GM21360 (cell line): ENCODE results near the gene HRH1.
A peak's percentile ranks its signal among the peaks of the same experiment; 100 is the strongest.
"Not testable (repeated sequence)": the region's sequence is repeated elsewhere in the genome, so short reads cannot be mapped to it uniquely, and the experiment has no call there.

Source experiments
- ATAC-seq: cut with Tn5 transposase; IDR thresholded peaks from one replicate; pipeline ENCODE4 v1.9.1; 2021; ENCODE audit warnings: mild to moderate bottlenecking, moderate library complexity; ENCODE audit not compliant: unreplicated experiment

The HRH1 gene

DNA sequence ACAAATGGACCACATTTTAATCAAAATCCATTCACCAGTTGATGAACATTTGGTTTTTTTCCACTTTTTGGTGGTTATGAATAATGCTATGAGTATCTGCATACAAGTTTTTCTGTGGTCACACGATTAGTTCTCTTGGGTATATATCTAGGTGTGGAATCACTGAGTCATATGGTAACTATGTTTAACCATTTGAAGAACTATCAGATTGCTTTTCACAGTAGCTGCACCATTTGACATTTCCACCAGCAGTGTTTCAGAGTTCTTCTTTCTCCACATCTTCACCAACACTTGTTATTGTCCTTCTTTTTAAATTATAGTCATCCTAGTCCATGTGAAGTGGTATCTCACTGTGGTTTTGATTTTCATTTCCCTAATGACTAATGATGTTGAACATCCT lies 84.6 kb downstream of the HRH1 start:
- ATAC-seq, result no peak

DNA sequence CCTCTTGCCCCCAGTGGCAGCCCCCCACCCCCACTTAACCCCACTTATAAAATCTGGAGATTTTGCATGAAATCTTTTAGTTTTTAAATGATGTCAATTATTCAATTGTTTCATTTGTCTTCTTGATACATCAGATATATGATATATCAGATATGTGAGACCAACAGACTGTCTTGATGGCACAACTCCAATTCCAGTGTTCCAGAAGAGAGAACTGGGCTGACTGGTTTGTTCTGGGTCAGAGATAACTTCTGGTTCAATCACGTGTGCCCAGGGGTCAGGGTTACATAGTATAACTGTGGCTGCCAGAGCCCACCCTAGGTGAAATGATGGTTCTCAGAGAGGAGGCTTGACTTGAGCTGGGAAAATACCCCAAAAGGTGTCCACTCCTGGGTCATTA lies 85.5 kb downstream of the HRH1 start:
- ATAC-seq, result no peak

DNA sequence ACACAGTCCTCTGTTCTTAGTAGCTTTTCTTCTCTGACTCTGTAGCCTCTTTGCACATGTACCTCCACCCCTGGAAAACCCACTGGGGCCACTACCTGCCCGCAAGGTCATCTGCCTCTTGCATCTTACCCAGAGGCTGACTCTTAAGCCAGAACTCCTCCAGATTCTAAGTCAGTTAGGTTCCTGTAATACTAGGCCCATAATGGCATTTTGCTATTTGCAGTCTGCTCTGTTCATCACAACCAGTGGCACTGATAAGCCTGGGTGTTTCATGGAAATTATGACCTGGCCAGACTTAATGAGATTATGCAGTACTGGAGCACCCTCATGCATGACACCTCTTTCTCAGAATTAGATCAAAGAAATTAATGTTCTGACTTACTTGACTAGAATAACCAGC lies 86.2 kb downstream of the HRH1 start:
- no peak for ATAC-seq

DNA sequence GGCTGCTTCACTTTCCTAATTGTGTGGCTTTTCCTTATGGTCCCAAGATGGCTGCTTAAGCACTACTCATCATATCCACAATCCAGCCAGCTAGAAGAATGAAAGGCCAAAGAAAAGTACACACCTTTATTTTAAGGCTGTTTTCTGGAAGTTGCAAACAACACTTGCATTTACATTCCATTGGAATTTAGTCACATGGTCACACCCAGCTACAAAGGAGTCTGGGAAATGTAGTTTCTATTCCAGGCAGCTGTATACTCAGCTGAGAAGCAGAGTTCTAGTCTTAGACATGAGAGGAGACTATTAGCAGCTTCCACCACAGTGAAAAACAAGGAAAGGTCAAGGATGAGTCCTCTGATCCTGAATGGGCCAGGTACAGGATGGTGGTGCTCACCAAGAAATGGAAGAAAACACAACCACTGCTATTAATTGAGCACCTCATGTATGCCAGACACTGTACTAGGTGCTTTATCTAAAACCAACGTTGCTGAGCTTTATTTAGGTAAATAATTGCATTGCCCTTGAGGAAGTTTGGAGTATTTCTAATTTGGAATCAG lies 89.9 kb downstream of the HRH1 start:
- ATAC-seq, result no peak

DNA sequence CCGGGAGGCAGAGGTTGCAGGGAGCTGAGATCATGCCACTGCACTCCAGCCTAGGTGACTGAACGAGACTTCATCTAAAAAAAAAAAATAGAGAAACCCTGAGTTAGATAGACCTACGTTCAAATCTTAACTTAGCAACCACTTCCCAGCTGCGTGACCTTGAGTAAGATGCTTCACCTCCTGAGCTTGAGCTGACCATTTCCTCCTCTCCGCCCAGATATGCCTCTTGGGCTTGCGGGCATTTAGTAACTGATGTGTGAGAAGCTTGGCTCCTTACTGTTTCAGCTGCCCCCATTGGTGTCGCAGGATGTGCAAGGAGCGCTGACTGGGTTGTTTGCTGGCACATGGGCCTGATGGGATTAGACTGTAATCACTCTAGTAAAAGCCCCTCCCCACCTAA lies 91.0 kb downstream of the HRH1 start:
- no peak for ATAC-seq

DNA sequence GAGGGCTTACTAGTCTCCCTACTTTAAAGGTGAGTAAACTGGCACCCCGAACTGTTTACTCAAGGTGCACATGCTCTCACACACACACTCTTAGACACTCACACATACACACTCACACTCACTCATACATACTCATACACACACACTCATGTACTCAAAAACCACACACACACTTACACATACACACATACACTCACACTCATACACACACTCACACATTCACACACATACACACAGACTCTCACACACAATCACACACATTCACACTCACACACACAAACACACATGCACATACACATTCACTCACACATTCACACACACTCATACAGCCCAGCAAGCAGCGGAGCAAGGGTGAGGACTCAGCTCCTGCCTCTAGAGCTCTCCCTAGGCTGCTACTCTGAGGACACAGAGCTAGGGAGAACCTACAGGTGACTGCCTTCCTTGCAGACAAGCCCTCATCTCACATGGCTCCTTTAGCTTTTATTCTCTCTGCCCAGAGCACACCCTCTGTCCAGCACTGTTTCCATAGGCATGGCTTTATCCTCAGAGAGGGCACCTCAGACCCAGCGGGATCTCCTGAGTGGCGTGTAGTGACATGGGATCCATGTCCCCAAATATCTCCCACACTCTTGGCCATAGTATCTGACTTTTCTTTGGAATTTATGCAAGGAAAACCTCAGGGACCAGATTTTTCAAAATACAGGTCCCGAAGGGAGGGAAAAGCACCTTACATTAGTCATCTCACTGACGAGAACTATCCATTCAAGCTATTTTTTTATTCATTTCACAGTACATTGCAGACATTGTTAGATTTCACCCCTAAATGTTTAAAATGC lies 91.8 kb downstream of the HRH1 start:
- ATAC-seq, result no peak

DNA sequence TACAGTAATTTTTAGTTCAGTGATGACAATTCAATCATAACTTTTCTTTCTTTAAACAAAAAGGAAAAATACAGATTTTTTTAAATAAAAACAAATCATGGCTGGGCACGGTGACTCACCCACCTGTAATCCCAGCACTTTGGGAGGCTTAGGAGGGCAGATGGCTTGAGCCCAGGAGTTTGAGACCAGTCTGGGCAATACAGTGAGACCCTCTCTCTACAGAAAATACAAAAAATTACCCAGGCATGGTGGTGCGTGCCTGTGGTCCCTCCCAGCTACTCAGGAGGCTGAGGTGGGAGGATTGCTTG lies 92.3 kb downstream of the HRH1 start:
- no peak for ATAC-seq

DNA sequence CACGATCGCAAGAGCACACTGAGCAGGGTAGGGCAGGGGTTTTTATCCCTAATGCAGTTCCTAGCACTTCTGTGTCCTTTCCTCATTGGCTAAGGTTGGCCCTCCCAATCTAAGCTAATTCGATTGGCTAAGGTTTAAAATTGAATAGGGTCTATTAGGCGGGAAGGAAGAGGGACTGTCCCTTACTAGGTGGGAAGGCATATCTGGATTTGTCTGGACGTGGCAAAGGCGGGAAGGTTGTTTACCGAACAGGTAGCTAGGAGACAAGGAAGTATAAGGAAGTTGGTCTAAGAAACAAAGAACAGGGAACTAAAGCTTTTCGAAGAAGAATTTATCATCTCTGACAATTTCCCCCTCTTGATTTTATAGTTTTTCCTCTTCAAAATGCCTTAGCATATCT lies 93.1 kb downstream of the HRH1 start:
- no peak for ATAC-seq

DNA sequence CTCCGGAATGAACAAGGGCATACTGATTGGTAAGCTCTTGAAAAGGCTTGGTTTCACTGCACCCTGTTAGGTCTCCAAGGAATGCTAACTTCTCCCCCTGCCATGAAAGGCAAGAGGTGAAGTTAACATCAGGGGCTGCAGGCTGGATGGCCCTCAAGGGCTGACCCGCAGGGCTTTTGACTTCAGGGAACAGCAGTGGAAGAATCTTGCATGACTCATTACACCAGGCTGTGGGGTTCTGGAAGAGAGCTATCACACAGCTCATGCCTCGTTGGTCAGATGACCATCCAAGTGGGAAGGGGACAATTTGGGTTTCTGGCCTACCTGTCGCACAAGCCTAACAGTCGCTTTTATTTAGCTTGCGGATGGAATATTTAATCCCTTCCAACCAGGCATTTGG lies 94.3 kb downstream of the HRH1 start:
- no peak for ATAC-seq

DNA sequence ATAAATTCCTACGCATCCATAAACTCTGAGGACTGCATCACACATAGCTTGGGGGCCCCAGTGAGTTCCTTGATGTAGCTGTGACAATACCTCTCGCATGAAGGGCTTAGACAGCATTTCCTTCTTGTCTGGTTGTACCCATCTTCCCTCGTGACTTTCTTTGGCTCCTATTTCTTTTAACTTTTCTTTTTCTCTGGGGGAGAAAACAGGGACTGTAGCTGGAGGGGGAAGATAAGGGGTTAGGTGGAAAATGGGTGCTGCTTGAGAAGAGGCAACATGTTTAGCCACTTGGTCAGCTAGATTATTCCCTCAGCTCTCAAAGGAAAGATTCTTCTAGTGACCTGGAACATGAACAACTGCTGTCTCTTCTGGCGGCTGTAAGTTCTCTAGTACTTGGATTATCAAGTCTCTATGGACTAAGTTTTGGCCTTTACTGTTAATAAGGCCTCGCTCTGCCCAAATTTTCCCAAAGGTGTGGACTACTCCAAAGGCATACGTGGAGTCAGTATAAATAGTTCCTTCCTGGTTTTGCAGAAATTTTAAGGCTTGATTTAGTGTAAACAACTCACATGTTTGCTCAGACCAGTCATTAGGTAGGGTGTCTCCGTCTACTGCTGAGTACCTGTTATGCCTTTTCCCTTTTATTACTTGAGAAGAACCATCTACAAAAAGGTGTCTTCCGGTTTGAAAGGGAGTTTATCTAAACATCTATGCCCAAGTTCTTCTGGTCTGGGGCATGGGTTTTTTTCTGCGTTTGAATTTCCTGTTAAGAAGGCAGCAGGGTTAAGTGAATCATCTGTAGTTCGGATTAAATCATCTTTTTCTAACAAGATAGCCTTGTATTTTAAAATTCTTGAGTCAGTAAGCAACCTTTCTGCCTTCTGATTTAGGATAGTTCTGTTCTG lies 96.9 kb downstream of the HRH1 start:
- ATAC-seq, result no peak

DNA sequence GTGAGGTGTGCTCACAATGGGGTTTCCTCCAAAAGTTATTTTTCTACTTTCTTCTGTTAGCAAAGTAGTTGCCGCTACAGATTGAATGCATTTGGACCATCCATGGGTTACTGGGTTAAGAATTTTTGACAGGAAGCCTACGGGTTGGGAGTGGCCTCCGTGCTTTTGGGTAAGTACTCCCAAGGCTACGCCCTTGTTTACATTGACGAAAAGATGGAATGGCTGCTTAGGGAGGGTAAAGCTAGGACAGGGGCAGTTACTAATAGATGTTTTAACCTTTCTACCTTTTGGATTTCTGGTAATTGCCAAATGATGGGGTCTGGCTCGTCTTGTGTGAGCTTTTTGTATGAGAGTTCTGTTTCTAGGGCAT lies 97.5 kb downstream of the HRH1 start:
- no peak for ATAC-seq

DNA sequence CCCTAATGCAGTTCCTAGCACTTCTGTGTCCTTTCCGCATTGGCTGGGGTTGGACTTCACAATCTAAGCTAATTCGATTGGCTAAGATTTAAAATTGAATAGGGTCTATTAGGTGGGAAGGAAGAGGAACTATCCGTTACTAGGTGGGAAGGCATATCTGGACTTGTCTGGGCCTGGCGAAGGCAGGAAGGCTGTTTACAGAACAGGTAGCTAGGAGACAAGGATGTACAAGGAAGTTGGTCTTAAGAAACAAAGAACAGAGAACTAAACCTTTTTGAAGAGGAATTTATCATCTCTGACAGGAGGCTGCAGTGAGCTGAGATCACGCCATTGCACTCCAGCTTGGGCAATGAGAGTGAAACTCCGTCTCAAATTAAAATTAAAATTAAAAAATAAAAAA lies 100.6 kb downstream of the HRH1 start:
- no peak for ATAC-seq

DNA sequence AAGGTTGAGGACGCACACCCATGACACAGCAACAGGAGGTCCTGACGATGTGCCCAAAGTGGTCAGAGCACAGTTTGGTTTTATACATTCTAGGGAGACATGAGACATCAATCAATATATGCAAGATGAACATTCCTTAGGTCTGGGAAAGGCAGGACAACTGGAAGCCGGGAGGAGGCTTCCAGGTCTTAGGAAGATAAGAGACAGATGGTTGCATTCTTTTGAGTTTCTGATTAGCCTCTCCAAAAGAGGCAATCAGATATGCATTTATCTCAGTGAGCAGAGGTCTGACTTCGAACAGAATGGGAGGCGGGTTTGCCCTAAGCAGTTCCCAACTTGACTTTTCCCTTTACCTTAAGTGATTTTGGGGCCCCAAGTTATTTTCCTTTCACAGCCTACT lies 101.2 kb downstream of the HRH1 start:
- ATAC-seq, result not testable (repeated sequence)

DNA sequence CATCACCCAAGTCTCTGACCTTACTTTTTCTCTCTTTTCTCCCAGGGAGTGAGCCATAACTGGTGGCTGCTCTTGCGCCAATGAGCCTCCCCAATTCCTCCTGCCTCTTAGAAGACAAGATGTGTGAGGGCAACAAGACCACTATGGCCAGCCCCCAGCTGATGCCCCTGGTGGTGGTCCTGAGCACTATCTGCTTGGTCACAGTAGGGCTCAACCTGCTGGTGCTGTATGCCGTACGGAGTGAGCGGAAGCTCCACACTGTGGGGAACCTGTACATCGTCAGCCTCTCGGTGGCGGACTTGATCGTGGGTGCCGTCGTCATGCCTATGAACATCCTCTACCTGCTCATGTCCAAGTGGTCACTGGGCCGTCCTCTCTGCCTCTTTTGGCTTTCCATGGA lies 104.7 kb downstream of the HRH1 start:
- no peak for ATAC-seq

DNA sequence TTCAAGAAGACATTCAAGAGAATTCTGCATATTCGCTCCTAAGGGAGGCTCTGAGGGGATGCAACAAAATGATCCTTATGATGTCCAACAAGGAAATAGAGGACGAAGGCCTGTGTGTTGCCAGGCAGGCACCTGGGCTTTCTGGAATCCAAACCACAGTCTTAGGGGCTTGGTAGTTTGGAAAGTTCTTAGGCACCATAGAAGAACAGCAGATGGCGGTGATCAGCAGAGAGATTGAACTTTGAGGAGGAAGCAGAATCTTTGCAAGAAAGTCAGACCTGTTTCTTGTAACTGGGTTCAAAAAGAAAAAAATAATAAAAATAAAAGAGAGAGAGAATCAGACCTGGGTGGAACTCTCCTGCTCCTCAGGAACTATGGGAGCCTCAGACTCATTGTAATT lies 106.2 kb downstream of the HRH1 start:
- ATAC-seq, result no peak

DNA sequence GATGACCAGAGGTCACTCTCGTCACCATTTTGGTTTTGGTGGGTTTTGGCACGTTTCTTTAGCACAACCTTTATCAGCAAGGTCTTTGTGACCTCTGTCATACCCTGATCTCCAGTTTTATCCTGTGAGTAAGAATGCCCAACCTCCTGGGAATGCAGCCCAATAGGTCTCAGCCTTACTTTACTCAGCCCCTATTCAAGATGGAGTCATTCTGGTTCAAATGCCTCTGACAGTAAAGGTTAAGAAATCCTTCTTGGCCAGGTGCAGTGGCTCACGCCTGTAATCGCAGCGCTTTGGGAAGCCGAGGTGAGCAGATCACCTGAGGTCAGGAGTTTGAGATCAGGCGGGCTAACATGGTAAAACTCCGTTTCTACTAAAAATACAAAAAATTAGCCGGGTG lies 114.7 kb downstream of the HRH1 start:
- ATAC-seq, result no peak

DNA sequence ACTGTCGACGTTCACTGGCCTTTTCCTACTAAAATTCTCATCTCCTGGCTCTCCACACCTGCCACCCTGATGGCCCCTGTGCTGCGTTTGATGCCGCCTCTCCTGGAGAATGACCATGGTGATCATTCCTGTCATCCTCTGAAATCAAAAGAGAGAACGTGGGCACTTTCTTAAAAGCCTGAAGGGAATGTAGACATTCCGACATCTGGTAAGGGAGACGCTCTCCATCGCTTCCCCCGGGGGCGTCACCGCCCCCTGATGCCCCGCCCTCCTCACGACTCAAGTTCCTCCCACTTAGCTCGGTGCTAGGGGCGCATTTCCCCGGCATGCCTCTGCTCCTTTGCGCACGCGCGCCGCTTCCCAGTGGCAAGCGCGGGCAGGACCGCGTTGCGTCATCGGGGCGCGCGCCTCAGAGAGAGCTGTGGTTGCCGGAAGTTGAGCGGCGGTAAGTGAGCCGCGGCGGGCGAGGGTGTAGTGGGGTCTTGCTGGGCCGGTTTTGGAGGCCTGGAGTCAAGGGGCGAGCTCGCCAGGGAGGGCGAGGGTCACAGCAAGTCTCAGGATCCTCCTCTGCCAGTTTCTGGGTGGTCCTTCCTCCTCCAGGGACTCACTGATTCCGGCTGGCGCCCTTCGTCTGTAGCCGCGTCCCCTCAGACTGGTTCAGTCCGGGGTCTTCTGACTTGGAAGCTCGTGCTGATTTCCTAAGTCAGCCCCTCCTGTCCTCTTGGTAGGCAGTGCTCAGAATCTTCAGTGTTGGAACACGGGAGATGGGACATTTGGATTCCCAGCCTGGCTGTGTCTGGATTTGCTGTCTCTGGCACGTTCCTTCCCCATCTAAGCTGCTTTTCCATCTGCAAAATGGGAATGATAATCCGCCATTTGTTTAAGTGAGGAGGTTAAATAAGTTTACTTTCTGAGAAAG lies 118.0 kb downstream of the HRH1 start, which contains the start of gene ATG7:
Gene ATG7 (plus strand): TSS at position 412 of the 919 bp plus-strand sequence. CDS start 26,299 bp downstream, outside the sequence.
- ATAC-seq, result peak; percentile 95

DNA sequence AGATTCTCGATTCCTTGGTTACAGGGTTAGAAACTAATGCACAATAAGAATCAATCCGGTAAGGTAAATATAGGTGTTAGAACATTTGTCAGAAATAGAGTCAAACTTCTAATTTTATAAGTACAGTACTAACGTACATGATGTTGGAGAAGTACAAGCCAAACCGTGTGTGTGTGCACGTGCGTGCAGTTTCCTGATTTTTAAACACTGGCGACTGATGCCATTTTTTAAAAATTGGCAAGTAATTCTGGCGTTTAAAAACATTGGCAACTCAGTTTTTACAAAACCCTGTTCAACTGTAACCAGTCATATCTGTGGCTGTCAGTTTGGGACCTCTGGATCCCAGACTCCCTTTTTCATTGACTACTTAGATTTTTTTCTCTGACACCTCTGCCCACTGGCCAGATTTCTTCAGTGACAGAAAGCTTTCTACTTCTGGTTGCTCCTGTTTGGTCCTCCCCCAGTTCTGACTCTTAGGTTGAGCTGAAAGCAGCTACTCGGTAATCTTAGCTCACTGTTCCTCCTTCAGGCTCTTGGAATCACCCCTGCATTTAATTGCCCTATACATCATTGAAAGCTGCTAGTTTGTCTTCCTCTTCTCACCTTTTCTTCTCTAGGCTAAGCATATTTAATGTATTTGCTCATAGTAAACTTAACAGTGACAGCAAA lies 118.7 kb downstream of the HRH1 start:
- ATAC-seq, result no peak

DNA sequence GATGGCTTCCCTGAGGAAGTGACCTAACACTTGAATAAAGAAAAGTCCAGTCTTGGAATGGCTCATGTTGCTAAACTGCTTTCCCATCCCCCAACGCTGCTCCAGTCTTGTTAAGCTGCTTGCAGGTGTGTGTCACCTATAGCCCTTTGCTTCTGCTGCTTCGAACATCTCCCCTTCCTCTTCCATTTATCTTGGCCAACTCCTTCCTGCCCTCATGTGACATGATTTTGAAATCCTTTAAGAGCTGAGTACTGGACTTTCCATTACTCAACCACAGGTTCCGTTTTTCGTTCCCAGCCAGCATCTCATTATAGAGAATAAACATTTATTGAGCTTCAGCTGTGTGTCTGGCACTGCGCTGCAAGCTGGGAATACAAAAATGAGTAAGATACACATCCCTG lies 119.6 kb downstream of the HRH1 start:
- no peak for ATAC-seq

DNA sequence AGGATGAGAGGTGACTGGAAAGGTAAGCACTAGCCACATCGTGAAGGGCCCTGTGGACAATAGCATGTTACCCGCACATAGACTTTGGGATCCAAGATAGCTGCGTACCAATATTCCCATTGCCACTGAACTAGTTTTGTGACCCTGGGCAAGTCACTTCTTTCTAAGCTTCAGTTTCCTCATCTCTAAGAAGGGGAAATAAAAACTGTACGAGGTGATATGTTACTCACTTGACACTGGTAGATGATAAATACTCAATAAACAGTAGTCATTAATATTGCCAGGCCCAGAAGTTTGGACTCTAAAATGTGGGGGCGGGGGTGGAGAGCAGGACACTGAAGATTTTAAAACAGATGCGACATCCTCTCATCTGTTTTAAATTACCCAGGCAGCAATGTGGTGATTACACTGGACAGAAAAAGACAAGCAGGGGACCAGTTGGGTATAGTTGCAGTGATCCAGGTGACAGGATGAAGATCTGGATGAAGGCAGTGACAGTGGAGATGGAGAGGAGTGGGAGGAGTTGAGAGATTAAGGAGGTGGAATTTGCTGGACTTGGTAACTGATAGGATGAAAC lies 120.4 kb downstream of the HRH1 start:
- ATAC-seq, result no peak
